Retinal pigment epithelial cell (primary cell): ENCODE measurements around the gene ETS1.
"Not testable (repeated sequence)": the region's sequence is repeated elsewhere in the genome, so short reads cannot be mapped to it uniquely, and the experiment has no call there.

Source experiments
- DNase-seq: peaks from one replicate; pipeline ENCODE4 v3.0.0-alpha.2; 2010; ENCODE audit warnings: low read depth
- H3K4me3 ChIP-seq: 2 replicates; pipeline ENCODE4 v1.5.1; 2011; ENCODE audit warnings: mild to moderate bottlenecking, low read length, control low read depth, moderate library complexity
- TF ChIP-seq, protein P1 (sequence below): conservative IDR thresholded peaks from 2 replicates; pipeline ENCODE4 v1.5.1; 2011; ENCODE audit warnings: low read depth, low read length, control low read depth, inconsistent platforms

ETS1 gene

GRCh38 chr11:128451652-128452470 is 135.5 kb downstream of the ETS1 start:
- TF ChIP-seq, protein P1, sequence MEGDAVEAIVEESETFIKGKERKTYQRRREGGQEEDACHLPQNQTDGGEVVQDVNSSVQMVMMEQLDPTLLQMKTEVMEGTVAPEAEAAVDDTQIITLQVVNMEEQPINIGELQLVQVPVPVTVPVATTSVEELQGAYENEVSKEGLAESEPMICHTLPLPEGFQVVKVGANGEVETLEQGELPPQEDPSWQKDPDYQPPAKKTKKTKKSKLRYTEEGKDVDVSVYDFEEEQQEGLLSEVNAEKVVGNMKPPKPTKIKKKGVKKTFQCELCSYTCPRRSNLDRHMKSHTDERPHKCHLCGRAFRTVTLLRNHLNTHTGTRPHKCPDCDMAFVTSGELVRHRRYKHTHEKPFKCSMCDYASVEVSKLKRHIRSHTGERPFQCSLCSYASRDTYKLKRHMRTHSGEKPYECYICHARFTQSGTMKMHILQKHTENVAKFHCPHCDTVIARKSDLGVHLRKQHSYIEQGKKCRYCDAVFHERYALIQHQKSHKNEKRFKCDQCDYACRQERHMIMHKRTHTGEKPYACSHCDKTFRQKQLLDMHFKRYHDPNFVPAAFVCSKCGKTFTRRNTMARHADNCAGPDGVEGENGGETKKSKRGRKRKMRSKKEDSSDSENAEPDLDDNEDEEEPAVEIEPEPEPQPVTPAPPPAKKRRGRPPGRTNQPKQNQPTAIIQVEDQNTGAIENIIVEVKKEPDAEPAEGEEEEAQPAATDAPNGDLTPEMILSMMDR, result no peak
- H3K4me3 ChIP-seq, result no peak overlapping the region
- DNase-seq, result no peak

DNA sequence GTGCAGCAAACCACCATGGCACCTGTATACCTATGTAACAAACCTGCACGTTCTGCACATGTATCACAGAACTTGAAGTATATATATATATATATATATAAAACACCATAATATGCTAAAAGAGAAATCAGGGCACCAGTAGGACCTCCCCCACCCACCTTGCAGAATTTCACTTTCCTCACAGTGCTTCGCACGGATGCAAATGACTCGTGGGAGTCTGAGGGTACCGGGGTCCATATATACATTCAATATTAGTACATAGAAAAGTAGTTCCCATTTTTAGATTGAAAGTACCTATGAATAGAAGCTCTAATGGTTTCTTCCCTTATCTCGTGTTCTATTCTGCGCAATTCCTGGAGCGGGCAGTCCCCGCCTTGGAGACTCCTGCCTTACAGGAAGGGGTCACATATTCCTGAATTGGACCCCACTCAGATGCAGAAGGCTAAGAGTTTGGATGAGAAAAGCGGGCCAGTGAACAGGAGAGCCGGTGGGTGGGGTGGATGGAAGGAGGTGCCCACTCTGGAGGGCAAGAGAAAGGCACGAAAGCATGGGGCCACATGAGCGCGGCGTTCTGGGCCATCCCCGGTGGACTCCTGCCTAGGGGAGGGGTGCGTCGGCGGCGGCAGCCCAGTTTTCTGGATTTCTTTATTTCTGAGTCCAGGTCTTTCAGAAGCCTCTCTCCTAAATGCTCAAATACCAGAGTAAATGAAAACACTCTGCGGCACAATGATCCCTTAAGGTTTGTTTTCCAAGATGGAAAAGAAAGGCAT is 136.3 kb downstream of the ETS1 start:
- DNase-seq, result no peak
- H3K4me3 ChIP-seq, result no peak overlapping the region
- TF ChIP-seq, protein P1, result no peak

GRCh38 chr11:128450425-128450824 is 136.9 kb downstream of the ETS1 start:
- not testable (repeated sequence) for H3K4me3 ChIP-seq, DNase-seq

DNA sequence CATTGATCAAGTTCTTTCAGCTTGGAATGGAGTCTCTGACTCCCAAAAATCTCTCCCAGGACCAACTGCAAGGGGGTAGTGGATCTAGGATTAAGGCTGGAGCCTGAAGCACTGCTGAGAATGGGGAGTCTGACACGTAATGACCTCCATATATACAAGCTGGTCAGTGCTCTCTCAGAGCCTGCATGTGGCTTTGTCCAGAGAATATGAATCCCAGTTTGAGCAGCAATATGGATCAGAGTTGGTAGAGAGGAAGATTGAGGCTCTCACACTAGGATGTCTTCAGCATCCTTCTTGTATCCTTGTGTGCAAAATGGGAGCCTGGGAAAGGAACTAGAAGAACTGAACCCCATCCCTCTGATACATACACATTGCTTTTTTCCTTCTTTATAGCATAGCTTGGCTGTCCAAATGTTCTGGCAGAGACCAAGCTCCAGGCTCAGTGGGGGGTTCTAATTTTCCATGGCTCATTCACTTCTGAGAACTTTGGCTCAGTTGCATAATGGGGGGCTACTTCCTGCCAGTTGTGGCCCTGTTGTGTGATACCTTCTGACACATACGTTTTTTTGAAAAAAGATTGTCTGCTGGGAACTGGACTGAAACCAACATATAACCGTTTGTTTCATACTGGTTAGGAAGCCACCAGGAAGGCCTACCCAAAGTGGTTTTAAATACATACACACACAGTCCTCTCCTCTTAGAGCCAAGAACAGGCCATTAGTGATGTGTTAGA is 138.2 kb downstream of the ETS1 start:
- no peak for DNase-seq
- TF ChIP-seq, protein P1, result no peak
- no peak overlapping the region for H3K4me3 ChIP-seq

GRCh38 chr11:128448200-128448886 is 139.0 kb downstream of the ETS1 start:
- peak; percentile 81 for DNase-seq
- TF ChIP-seq, protein P1, result peak; percentile 26
- H3K4me3 ChIP-seq, result no peak overlapping the region

- TF ChIP-seq, protein P1, result no peak
- H3K4me3 ChIP-seq, result no peak overlapping the region
- no peak for DNase-seq
These were observed 140.1 kb downstream of the ETS1 start for GRCh38 chr11:128447233-128447632.

- DNase-seq, H3K4me3 ChIP-seq: not testable (repeated sequence)
These were observed 141.4 kb downstream of the ETS1 start for GRCh38 chr11:128445921-128446320.
